Non-pigmented ciliary epithelial cell (primary cell): ENCODE results near the gene ENTHD1.
"Not testable (repeated sequence)": the region's sequence is repeated elsewhere in the genome, so short reads cannot be mapped to it uniquely, and the experiment has no call there.

Experiments
- DNase-seq: peaks from one replicate; pipeline ENCODE4 v3.0.0-alpha.2; 2010; ENCODE audit warnings: low read depth

The ENTHD1 gene

GRCh38 chr22:39924286-39924685, 30.7 kb upstream of the ENTHD1 start:
- DNase-seq = no peak

- no peak for DNase-seq
These were observed 30.1 kb upstream of the ENTHD1 start for GRCh38 chr22:39923696-39924095.

DNA sequence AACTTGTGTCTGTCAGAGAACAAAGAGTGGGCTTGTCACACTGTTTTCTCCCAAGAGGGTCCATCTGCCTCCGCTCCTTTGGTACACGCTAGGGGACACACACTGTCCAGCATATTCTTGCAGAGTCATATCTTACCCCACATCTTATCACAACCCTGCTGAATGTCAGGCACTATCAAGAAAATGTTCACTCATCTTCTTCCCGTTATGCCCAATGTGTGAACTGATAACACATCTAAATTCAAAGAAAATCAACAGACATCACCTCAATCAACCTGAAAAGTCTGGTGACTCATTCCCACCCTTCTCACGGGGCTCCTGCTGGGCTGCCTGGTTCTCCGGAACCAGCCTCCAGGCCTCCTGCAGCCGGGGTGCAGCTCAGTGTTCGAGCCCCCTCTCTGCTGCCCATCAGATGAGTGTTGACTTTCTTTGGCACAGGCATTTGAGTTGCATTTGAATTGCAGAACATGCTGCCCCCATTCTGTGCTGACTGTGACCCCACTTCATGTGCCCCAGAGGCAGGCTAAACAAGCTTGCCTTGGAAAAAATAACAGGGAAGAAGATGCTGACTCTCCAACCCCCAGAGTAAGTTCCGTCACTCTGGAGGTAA, 26.7 kb upstream of the ENTHD1 start:
- DNase-seq = no peak

DNA sequence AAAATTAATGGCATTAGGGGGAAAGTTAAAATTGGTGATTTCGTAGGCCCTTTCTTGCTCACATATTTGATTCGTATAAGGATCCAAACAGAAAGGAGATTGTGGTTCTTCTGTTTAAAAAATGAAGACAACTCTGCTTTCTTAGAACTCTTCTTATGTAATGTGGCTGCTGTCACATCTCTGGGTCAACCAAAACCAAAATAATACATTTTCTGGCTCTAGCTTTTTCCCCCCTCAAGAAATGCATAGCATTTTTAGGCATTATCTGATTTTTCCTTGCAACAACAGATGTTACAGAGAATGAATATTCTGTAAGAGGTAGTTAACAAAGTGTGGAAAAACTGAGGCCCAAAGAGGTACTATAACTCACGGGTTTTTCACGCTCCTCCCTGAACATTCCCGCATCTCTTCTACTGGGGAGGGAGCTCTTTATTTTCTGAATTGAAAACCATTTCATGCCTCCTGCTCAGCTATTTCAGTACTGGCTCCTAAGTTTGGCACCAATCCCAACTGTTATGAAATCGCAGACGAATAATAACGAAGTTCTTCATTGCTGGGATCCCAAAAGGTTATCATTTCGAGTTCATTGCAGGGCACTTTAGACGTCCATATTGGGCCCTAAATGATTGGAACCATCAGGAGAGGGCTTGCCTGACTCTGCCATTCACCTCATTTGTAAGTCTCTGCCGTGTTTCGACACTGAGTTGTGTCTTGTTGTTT, 24.4 kb upstream of the ENTHD1 start:
- no peak for DNase-seq

GRCh38 chr22:39917197-39917643, 23.7 kb upstream of the ENTHD1 start:
- DNase-seq = no peak

- DNase-seq = no peak
These were observed 22.9 kb upstream of the ENTHD1 start for GRCh38 chr22:39916496-39916895.

GRCh38 chr22:39915295-39915726, 21.8 kb upstream of the ENTHD1 start:
- DNase-seq = no peak

DNA sequence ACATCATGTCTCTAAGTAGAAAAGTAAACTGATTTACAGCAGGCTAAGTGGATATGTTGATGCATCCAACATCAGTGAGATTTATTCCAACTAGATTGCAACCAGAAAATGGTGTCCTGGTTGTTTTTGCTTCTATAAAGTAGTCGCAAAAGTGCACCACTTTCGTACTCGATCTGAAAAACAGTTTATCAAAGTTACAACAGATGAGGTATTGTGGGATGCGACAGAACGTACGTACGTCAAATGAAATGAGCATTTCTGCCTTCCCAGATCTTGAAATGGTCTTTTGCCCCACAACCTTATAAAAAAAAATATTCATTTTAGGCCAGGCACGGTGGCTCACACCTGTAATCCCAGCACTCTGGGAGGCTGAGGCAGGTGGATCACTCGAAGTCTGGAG, 21.0 kb upstream of the ENTHD1 start:
- no peak for DNase-seq

GRCh38 chr22:39913886-39914285, 20.3 kb upstream of the ENTHD1 start:
- DNase-seq = no peak

DNA sequence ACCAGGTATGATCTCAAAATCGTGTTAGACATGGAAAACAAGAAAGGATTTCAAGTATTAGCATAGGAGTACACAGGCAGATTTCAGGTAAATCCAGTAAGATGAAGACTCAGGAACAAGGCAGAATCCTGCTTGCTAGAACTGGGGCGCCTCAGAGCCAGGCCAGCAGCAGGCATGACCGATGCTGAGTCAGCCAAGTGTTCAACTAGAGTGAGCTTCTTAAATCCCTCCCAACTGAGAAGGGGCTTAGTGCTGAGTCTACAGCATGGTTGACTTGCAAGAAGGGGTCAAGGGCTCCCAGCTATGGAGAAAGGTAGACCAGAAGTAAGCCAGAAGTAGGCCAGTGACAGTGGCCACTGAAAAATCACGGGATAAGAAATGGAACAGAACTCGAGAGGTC, 19.8 kb upstream of the ENTHD1 start:
- no peak for DNase-seq

GRCh38 chr22:39910876-39911613, 17.5 kb upstream of the ENTHD1 start:
- no peak for DNase-seq

- DNase-seq = no peak
These were observed 15.2 kb upstream of the ENTHD1 start for GRCh38 chr22:39908737-39909136.

DNA sequence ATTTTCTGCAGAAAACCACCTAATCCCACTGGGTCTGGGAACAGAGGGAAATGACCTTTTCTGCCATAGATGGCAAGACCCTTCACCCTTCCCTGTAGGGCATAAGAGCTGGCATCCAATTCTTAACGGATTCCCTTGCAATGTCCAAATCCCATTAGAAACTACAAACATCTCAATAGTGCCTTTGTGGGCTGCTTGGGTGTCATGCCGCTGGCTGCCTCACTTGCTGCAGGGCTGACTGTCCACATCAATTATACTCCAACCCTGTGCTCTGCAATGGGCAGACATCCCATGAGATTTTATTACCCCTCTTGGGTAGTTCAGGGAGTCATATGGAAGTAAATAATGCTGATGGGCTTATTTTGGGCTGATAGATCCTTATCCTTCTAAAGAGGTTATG, 14.6 kb upstream of the ENTHD1 start:
- no peak for DNase-seq

- no peak for DNase-seq
These were observed 14.1 kb upstream of the ENTHD1 start for GRCh38 chr22:39907605-39908097.

DNA sequence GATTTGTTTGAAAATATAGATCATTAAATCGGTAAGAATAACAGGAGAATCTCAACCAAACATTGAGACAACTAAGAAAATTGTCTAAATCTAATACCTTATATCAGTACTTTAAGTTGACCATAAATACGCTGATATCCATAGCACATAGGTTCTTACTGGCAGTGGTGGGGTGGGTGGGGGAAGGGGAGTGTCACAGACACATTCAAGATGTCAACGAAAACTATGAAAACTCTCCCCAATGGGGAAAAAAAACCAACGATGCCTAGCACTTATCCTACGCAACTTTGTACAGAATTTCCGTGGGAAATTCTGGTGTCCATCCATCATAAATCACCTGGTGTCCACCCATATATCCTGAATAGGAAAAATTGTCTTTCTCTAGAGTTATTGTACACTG, 13.5 kb upstream of the ENTHD1 start:
- DNase-seq = no peak

GRCh38 chr22:39906207-39906606, 12.6 kb upstream of the ENTHD1 start:
- no peak for DNase-seq

DNA sequence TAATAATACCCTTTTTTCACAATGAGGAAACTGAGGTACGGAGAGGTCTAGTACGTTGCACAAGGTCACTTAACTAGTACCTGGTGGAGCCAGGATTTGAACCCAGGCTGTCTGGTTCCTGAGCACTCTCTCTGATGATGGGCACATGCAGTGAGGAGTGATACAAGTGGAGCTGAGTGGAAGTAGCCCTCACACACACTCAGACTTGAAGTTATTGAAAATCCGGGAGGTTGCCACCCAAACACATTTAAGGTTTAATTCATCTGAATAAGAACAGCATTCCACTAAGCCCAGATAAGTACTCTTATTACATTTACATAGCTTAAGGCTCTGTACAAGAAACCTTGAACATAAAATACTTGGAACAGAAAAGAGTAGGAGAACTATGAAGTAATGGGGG, 12.1 kb upstream of the ENTHD1 start:
- no peak for DNase-seq

DNA sequence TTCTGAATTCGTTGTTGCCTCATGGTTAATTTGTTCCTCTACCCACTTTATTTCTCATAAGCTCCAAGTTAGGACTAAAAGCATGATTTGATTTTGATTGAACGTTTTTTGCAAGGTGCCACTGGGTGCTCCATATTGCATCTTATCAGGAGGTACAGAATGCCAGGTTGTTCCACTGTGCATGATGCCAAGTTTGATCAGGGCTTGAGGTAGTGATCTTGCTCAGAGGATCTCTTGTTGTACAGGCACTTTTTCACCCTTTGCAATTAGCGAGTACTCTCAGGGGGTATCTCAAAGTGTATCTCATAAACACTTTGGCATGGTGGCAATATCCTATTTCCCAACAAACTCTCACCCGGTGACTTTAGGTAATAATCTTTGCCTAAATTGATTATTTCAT, 11.3 kb upstream of the ENTHD1 start:
- DNase-seq = no peak

DNA sequence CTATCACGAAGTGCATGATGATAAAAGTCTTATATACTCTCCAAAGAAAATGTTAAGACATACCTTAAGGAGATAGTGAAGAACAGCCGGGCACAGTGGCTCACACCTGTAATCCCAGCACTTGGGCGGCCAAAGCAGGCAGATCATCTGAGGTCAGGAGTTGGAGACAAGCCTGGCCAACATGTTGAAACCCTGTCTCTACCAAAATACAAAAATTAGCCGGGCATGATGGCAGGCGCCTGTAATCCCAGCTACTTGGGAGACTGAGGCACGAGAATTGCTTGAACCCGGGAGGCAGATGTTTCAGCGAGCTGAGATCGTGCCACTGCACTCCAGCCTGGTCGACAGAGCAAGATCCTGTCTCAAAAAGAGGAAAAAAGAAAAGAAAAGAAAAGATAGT, 10.5 kb upstream of the ENTHD1 start:
- not testable (repeated sequence) for DNase-seq

DNA sequence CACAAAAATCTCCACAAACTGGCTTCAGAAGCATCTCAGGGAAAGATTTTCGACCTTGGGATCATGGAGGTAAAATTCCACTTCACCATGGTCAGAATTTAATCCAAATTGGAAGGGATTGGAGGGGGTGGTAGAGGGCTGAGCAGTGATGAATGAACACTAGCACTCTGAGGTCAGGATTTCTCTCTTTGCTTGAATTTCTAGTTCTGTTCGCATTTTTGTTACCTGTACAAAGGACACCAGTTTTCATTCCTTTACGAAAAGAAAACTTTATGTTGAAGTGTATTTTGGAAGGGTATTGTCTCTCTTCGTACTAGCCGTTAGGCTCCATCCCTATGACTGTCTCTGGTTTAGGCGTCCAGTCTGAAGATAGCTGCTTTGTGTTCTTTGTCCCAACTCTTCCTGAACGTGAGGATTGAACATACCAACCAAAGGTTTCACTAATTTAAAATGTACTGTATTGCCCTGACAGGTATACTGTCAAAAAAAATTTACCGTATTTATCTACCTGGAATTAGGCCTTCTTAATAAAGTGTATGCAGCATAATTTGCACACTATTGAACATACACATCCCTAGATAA, 8.1 kb upstream of the ENTHD1 start:
- DNase-seq = no peak

GRCh38 chr22:39900306-39901227, 7.0 kb upstream of the ENTHD1 start, which contains the start of gene GRAP2:
Gene GRAP2 (plus strand): TSS chr22:39901084. CDS start chr22:39947107, 46,023 bp downstream.
- no peak for DNase-seq
